ENCODE data around the gene CLEC7A. TPM values are rescaled to one million over a fixed set of nuclear protein-coding genes. Genes with fewer than 3 reads are reported as not detected.

Gene CLEC7A
- total RNA-seq, 2 experiments from 2014 or later: not detected

- TF ChIP-seq EZH2phosphoT487 (IDR thresholded peaks at IDR 0.05; ENCODE audit: borderline replicate concordance, low read depth, low read length) (no peak), CTCF (conservative IDR thresholded peaks at IDR 0.05; ENCODE audit: low read length) (no peak)
- no peak overlapping the region for H3K4me3 ChIP-seq (ENCODE audit: low read depth, low read length, poor library complexity, severe bottlenecking)
- H3K4me2 ChIP-seq (ENCODE audit: low read length): no peak overlapping the region
- H3K9me2 ChIP-seq (ENCODE audit: insufficient read depth, low read length): no peaks in the 10 kb centered on the region
- no peaks in the 10 kb centered on the region for H4K20me1 ChIP-seq (ENCODE audit: insufficient read depth, low read length)
- H3K36me3 ChIP-seq (ENCODE audit: insufficient read depth, low read length): no peaks in the 10 kb centered on the region
- H3K79me2 ChIP-seq (ENCODE audit: insufficient read depth, low read depth, low read length): no peaks in the 10 kb centered on the region
- H3K9me3 ChIP-seq (ENCODE audit: low read length): no peaks in the 10 kb centered on the region
- no peak overlapping the region for H3K27ac ChIP-seq (ENCODE audit: low read depth, low read length, poor library complexity, severe bottlenecking)
- no TSS peak for BruUV-seq (replicated peaks)
- POLR2A ChIA-PET: interaction anchor here (1.2 kb wide), 1 partner anchor 44 kb away, joined by 3 read pairs; no protein-coding TSS in a partner anchor
- DNase-seq (ENCODE audit: low spot score): no peak
- H2AFZ ChIP-seq (ENCODE audit: low read length): no peak overlapping the region
- H3K4me1 ChIP-seq (ENCODE audit: insufficient read depth, low read length, poor library complexity, severe bottlenecking): peaks cover 16% of the 10 kb centered on the region
- CTCF ChIA-PET (ENCODE audit: unreplicated experiment): no interaction called here
- intact Hi-C loops (cut with micrococcal nuclease; ENCODE audit: unreplicated experiment): no loop called here
Observed at GRCh38 chr12:10128687-10129086, 1.3 kb downstream of the CLEC7A start.

- POLR2A ChIA-PET: interaction anchor here (1.3 kb wide), 1 partner anchor 8 kb away, joined by 4 read pairs; no protein-coding TSS in a partner anchor
- CTCF ChIA-PET (ENCODE audit: unreplicated experiment): no interaction called here
- BruUV-seq (replicated peaks): no TSS peak
Observed at GRCh38 chr12:10126413-10126812, 3.6 kb downstream of the CLEC7A start.

More at GRCh38 chr12:10126413-10126812, 3.6 kb downstream of the CLEC7A start:
- no peaks in the 10 kb centered on the region for H4K20me1 ChIP-seq (ENCODE audit: insufficient read depth, low read length)
- TF ChIP-seq CTCF (conservative IDR thresholded peaks at IDR 0.05; ENCODE audit: low read length) (no peak), EZH2phosphoT487 (IDR thresholded peaks at IDR 0.05; ENCODE audit: borderline replicate concordance, low read depth, low read length) (no peak)
- H3K36me3 ChIP-seq (ENCODE audit: insufficient read depth, low read length): no peaks in the 10 kb centered on the region
- no peak overlapping the region for H3K4me3 ChIP-seq (ENCODE audit: low read depth, low read length, poor library complexity, severe bottlenecking)
- no peak overlapping the region for H3K27ac ChIP-seq (ENCODE audit: low read depth, low read length, poor library complexity, severe bottlenecking)
- no peak for DNase-seq (ENCODE audit: low spot score)
- H3K79me2 ChIP-seq (ENCODE audit: insufficient read depth, low read depth, low read length): no peaks in the 10 kb centered on the region
- peaks cover 16% of the 10 kb centered on the region for H3K4me1 ChIP-seq (ENCODE audit: insufficient read depth, low read length, poor library complexity, severe bottlenecking)
- no peaks in the 10 kb centered on the region for H3K9me2 ChIP-seq (ENCODE audit: insufficient read depth, low read length)
- no peak overlapping the region for H3K4me2 ChIP-seq (ENCODE audit: low read length)
- H2AFZ ChIP-seq (ENCODE audit: low read length): no peak overlapping the region
- intact Hi-C loops (cut with micrococcal nuclease; ENCODE audit: unreplicated experiment): no loop called here
- H3K9me3 ChIP-seq (ENCODE audit: low read length): no peaks in the 10 kb centered on the region

All from OCI-LY7 (cell line).